Endodermal cell (in vitro differentiated cells): ENCODE results near the gene KRTAP5-8. TPM values are rescaled to one million over a fixed set of nuclear protein-coding genes. Genes with fewer than 3 reads are reported as not detected.
"Not testable (repeated sequence)": the region's sequence is repeated elsewhere in the genome, so short reads cannot be mapped to it uniquely, and the experiment has no call there.

ENCODE experiments used
- DNase-seq: peaks from one replicate; pipeline ENCODE4 v3.0.0-alpha.2; 2017
- H3K27ac ChIP-seq: 2 replicates; pipeline ENCODE4 v1.5.1; 2013; ENCODE audit warnings: mild to moderate bottlenecking, low read depth, low read length, moderate library complexity
- H3K27me3 ChIP-seq: 2 replicates; pipeline ENCODE4 v1.6.1; 2013; ENCODE audit warnings: mild to moderate bottlenecking, low read length, moderate library complexity; ENCODE audit not compliant: insufficient read depth, control insufficient read depth, poor library complexity, severe bottlenecking
- H3K36me3 ChIP-seq: 2 replicates; pipeline ENCODE4 v1.7.0; 2013; ENCODE audit warnings: mild to moderate bottlenecking, low read length, moderate library complexity; ENCODE audit not compliant: control insufficient read depth, insufficient read depth
- H3K4me1 ChIP-seq: one replicate; pipeline ENCODE4 v1.7.0; 2013; ENCODE audit warnings: low read length; ENCODE audit not compliant: control insufficient read depth, insufficient read depth
- H3K4me3 ChIP-seq: 2 replicates; pipeline ENCODE4 v1.5.1; 2013; ENCODE audit warnings: mild to moderate bottlenecking, low read length, moderate library complexity
- H3K9ac ChIP-seq: 2 replicates; pipeline ENCODE4 v1.6.1; 2013; ENCODE audit warnings: mild to moderate bottlenecking, low read length, moderate library complexity; ENCODE audit not compliant: poor library complexity, severe bottlenecking; ENCODE audit errors: extremely low read depth
- H3K9me3 ChIP-seq: 2 replicates; pipeline ENCODE4 v1.6.1; 2013; ENCODE audit warnings: mild to moderate bottlenecking, low read length, moderate library complexity; ENCODE audit not compliant: control insufficient read depth
- H3K27ac Mint-ChIP-seq: 2 replicates; pipeline ENCODE4 v1.8.0; 2020; ENCODE audit warnings: mixed read lengths
- H3K27me3 Mint-ChIP-seq: 2 replicates; pipeline ENCODE4 v1.8.0; 2021; ENCODE audit warnings: mild to moderate bottlenecking, mixed read lengths; ENCODE audit not compliant: insufficient read depth
- H3K36me3 Mint-ChIP-seq: 2 replicates; pipeline ENCODE4 v1.8.0; 2020; ENCODE audit warnings: low read depth, mixed read lengths
- H3K4me1 Mint-ChIP-seq: 2 replicates; pipeline ENCODE4 v1.8.0; 2020; ENCODE audit warnings: mixed read lengths
- H3K4me3 Mint-ChIP-seq: 2 replicates; pipeline ENCODE4 v1.8.0; 2020; ENCODE audit warnings: mild to moderate bottlenecking, moderate library complexity, mixed read lengths
- H3K9me3 Mint-ChIP-seq: 2 replicates; pipeline ENCODE4 v1.8.0; 2020; ENCODE audit warnings: mild to moderate bottlenecking, mixed read lengths
- CTCF ChIP-seq: fragments of 200-600 bp; sonication (generic); conservative IDR thresholded peaks from 2 replicates; pipeline ENCODE4 v1.5.0; 2021; ENCODE audit warnings: antibody characterized with exemption, mild to moderate bottlenecking
- WGBS, 2 experiments: methylation state at CpG; one replicate each; pipeline versions ENCODE4 v1.1.5 to v1.1.7; 2013; ENCODE audit warnings: missing lambda C conversion rate in 2 of 2, mixed read lengths in 1 of 2; ENCODE audit not compliant: insufficient coverage in 1 of 2, insufficient read length in 1 of 2; 5-methylcytosine and 5-hydroxymethylcytosine counted together
- total RNA-seq, 2 donors: library from RNA; stranded (reverse); fragmentation: NEBNext Ultra II Directional in 1 of 2; extraction: Animal tissue kit (Norgen Biotek cat#: 25700) in 1 of 2; gene quantifications; 2 replicates in 1 of 2; 3 replicates in 1 of 2; pipeline ENCODE4 v1.2.1, GENCODE V29; 2021

KRTAP5-8 gene
- total RNA-seq, 2 donors from 2014 or later = not detected

- DNase-seq = no peak
- 80 to 89% methylated on average over 5 to 8 of the region's 8 CpGs for WGBS, 2 experiments
- Histone ChIP-seq H3K4me1 (no peaks in the 10 kb centered on the region), H3K9me3 (no peaks in the 10 kb centered on the region), H3K9ac (no peak overlapping the region), H3K4me3 (no peak overlapping the region), H3K36me3 (no peaks in the 10 kb centered on the region), H3K27me3 (no peaks in the 10 kb centered on the region), H3K27ac (no peak overlapping the region)
- no peaks in the 10 kb centered on the region for H3K9me3 Mint-ChIP-seq
- H3K4me3 Mint-ChIP-seq = no peak overlapping the region
- peaks cover 12% of the 10 kb centered on the region for H3K4me1 Mint-ChIP-seq
- H3K36me3 Mint-ChIP-seq = no peaks in the 10 kb centered on the region
- TF ChIP-seq CTCF = no peak
- no peak overlapping the region for H3K27ac Mint-ChIP-seq
- H3K27me3 Mint-ChIP-seq = peaks cover 13% of the 10 kb centered on the region
Measured at GRCh38 chr11:71568704-71569349, 31.0 kb downstream of the KRTAP5-8 start.

- DNase-seq, H3K36me3 Mint-ChIP-seq, H3K36me3 ChIP-seq, H3K9me3 Mint-ChIP-seq, H3K27me3 ChIP-seq, H3K27ac Mint-ChIP-seq, H3K9ac ChIP-seq, H3K4me3 ChIP-seq, H3K4me3 Mint-ChIP-seq, H3K9me3 ChIP-seq, H3K4me1 ChIP-seq, H3K27ac ChIP-seq, H3K27me3 Mint-ChIP-seq: not testable (repeated sequence)
- H3K4me1 Mint-ChIP-seq = peaks cover 16% of the 10 kb centered on the region
- 91 to 95% methylated on average over 26 to 32 of the region's 39 CpGs for WGBS, 2 experiments
Measured at GRCh38 chr11:71571101-71571850, 33.5 kb downstream of the KRTAP5-8 start.

DNA sequence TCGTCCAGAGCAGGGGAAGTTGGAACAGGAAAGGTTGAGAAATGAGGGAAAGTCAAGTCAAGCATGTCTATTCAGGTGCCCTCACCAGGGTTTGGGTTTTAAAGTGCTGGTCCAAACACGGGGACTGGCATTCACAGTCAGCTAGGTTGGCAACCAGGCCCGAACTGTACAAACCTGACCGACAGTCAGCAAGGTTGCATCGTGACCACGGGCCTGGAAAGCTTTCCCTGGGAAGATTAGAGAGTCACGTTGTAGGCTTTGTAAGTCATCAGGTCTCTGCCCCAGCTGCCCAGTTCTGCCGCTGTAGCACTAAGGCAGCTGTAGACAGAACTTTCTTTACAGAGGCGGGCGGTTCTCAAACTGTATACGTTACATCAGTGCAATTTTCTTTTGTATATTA, 35.0 kb downstream of the KRTAP5-8 start:
- TF ChIP-seq CTCF = no peak
- H3K36me3 ChIP-seq = no peaks in the 10 kb centered on the region
- no peaks in the 10 kb centered on the region for H3K27me3 ChIP-seq
- no peak overlapping the region for H3K27ac Mint-ChIP-seq
- H3K9me3 ChIP-seq = no peaks in the 10 kb centered on the region
- no peak overlapping the region for H3K9ac ChIP-seq
- no peak overlapping the region for H3K4me3 ChIP-seq
- WGBS, 2 experiments = 90 to 93% methylated on average over 7 to 11 of the region's 11 CpGs
- no peak for DNase-seq
- H3K27me3 Mint-ChIP-seq = peaks cover 7% of the 10 kb centered on the region
- no peaks in the 10 kb centered on the region for H3K9me3 Mint-ChIP-seq
- no peaks in the 10 kb centered on the region for H3K36me3 Mint-ChIP-seq
- H3K4me3 Mint-ChIP-seq = no peak overlapping the region
- peaks cover 12% of the 10 kb centered on the region for H3K4me1 Mint-ChIP-seq
- H3K27ac ChIP-seq = no peak overlapping the region
- no peaks in the 10 kb centered on the region for H3K4me1 ChIP-seq
